SK-N-SH (cell line): Measurements from ENCODE around the gene SVIL. TPM values are rescaled to one million over a fixed set of nuclear protein-coding genes. Genes with fewer than 3 reads are reported as not detected.

Source experiments
- CTCF ChIA-PET: fragments of 300-600, 350-600 bp; formaldehyde crosslinking; extraction: SDS; loops from one replicate; lab custom pipeline; 2021; lab: Yijun Ruan, JAX
- POLR2A ChIA-PET: fragments of 350-600 bp; sonication (Branson Sonifier 250); formaldehyde crosslinking; extraction: SDS; loops from one replicate; lab custom pipeline; 2020; ENCODE audit warnings: antibody characterized with exemption, inconsistent platforms; lab: Yijun Ruan, JAX
- DNase-seq: peaks from one replicate; pipeline ENCODE4 v3.0.0; 2012
- H2AFZ ChIP-seq: fragments of 200-600 bp; sonication (generic); 2 replicates; pipeline ENCODE4 v1.8.1; 2016; ENCODE audit warnings: antibody characterized with exemption, mild to moderate bottlenecking, low read depth
- H3F3A ChIP-seq: fragments of 200-600 bp; sonication (generic); replicated peaks from 2 replicates; pipeline ENCODE3; 2016; ENCODE audit warnings: antibody characterized with exemption, mild to moderate bottlenecking; ENCODE audit not compliant: insufficient read depth
- H3K27ac ChIP-seq, 2 experiments: fragments of 200-500 bp in 1 of 2; fragments of 200-600 bp in 1 of 2; sonication (Bioruptor generic) in 1 of 2; sonication (generic), shearing (Covaris generic) in 1 of 2; 2 replicates each; pipeline versions ENCODE4 v1.5.1 to v1.6.1; 2014 to 2016; ENCODE audit warnings: low read depth in 2 of 2, inconsistent platforms in 1 of 2, low read length in 1 of 2, mild to moderate bottlenecking in 1 of 2, mixed read lengths in 1 of 2
- H3K27me3 ChIP-seq: fragments of 200-600 bp; sonication (generic), shearing (Covaris generic); 2 replicates; pipeline ENCODE4 v1.6.1; 2016; ENCODE audit warnings: mixed run types; ENCODE audit not compliant: insufficient read depth
- H3K36me3 ChIP-seq, 2 experiments: fragments of 200-500 bp in 1 of 2; fragments of 200-600 bp in 1 of 2; sonication (Bioruptor generic) in 1 of 2; sonication (generic) in 1 of 2; replicated peaks in 1 of 2; 2 replicates each; pipeline versions ENCODE3 to v1.5.1; 2014 to 2016; ENCODE audit warnings: low read length in 1 of 2, mild to moderate bottlenecking in 1 of 2; ENCODE audit not compliant: insufficient read depth in 2 of 2, control insufficient read depth in 1 of 2
- H3K4me1 ChIP-seq, 2 experiments: fragments of 200-500 bp in 1 of 2; fragments of 200-600 bp in 1 of 2; sonication (Bioruptor generic) in 1 of 2; sonication (generic), shearing (Covaris generic) in 1 of 2; 2 replicates each; pipeline versions ENCODE4 v1.5.1 to v1.6.1; 2014 to 2016; ENCODE audit warnings: low read depth in 1 of 2, low read length in 1 of 2, mixed run types in 1 of 2; ENCODE audit not compliant: insufficient read depth in 2 of 2, control insufficient read depth in 1 of 2
- H3K4me2 ChIP-seq: fragments of 200-600 bp; sonication (generic), shearing (Covaris generic); 2 replicates; pipeline ENCODE4 v1.6.1; 2017; ENCODE audit warnings: mixed run types
- H3K4me3 ChIP-seq, 2 experiments: fragments of 200-500 bp in 1 of 2; fragments of 200-600 bp in 1 of 2; sonication (Bioruptor generic) in 1 of 2; sonication (generic), shearing (Covaris generic) in 1 of 2; 2 replicates each; pipeline versions ENCODE4 v1.5.1 to v1.8.1; 2014 to 2016; ENCODE audit warnings: low read depth in 2 of 2, inconsistent platforms in 1 of 2, low read length in 1 of 2, mild to moderate bottlenecking in 1 of 2, mixed read lengths in 1 of 2, moderate library complexity in 1 of 2
- H3K79me2 ChIP-seq: fragments of 200-600 bp; sonication (generic); 2 replicates; pipeline ENCODE4 v1.8.1; 2017; ENCODE audit warnings: mild to moderate bottlenecking; ENCODE audit not compliant: insufficient read depth
- H3K9ac ChIP-seq: fragments of 200-600 bp; sonication (generic); 2 replicates; pipeline ENCODE4 v1.6.1; 2017; ENCODE audit warnings: mixed run types
- H3K9me2 ChIP-seq: fragments of 200-600 bp; sonication (generic); 2 replicates; pipeline ENCODE4 v1.6.1; 2017; ENCODE audit warnings: mixed run types
- H3K9me3 ChIP-seq: fragments of 200-600 bp; sonication (generic); 2 replicates; pipeline ENCODE4 v1.6.1; 2017; ENCODE audit warnings: mixed run types, mild to moderate bottlenecking, moderate library complexity
- H4K20me1 ChIP-seq: fragments of 200-600 bp; sonication (generic); 2 replicates; pipeline ENCODE4 v1.6.1; 2017; ENCODE audit warnings: mild to moderate bottlenecking, mixed run types; ENCODE audit not compliant: insufficient read depth
- ELF1 ChIP-seq: IDR thresholded peaks from 2 replicates; pipeline ENCODE4 v1.4.0; 2012
- EP300 ChIP-seq, 2 experiments: IDR thresholded peaks; 2 replicates each; pipeline versions ENCODE4 v1.4.0 to v1.6.1; 2012; ENCODE audit warnings: borderline replicate concordance in 1 of 2, low read depth in 1 of 2, low read length in 1 of 2
- EZH2phosphoT487 ChIP-seq: fragments of 200-600 bp; sonication (generic); IDR thresholded peaks from 2 replicates; pipeline ENCODE4 v1.6.1; 2017; ENCODE audit warnings: low read depth, mixed run types, mild to moderate bottlenecking, antibody characterized with exemption, moderate library complexity, borderline replicate concordance
- GATA2 ChIP-seq: sonication (generic); formaldehyde crosslinking; IDR thresholded peaks from 2 replicates; pipeline ENCODE4 v1.5.0; 2020; ENCODE audit warnings: mild to moderate bottlenecking, missing genetic modification reagents
- JUND ChIP-seq: IDR thresholded peaks from 2 replicates; pipeline ENCODE4 v1.4.0; 2012
- MXI1 ChIP-seq: IDR thresholded peaks from 2 replicates; pipeline ENCODE4 v1.6.1; 2012; ENCODE audit warnings: mild to moderate bottlenecking, low read depth, low read length, improper control_type of control experiment
- NFIC ChIP-seq: IDR thresholded peaks from 2 replicates; pipeline ENCODE4 v1.4.0; 2012; ENCODE audit warnings: borderline replicate concordance
- NRF1 ChIP-seq: IDR thresholded peaks from 2 replicates; pipeline ENCODE4 v1.6.1; 2012; ENCODE audit warnings: low read depth, mild to moderate bottlenecking, low read length
- RAD21 ChIP-seq: IDR thresholded peaks from 2 replicates; pipeline ENCODE4 v1.6.1; 2012; ENCODE audit warnings: mild to moderate bottlenecking, low read length
- RCOR1 ChIP-seq: fragments of 150-350 bp; IDR thresholded peaks from 2 replicates; pipeline ENCODE4 v1.6.1; 2017; ENCODE audit warnings: antibody characterized with exemption, low read length
- RXRA ChIP-seq: IDR thresholded peaks from 2 replicates; pipeline ENCODE4 v1.4.0; 2012; ENCODE audit warnings: low read depth, mild to moderate bottlenecking, borderline replicate concordance
- TAF1 ChIP-seq: IDR thresholded peaks from 2 replicates; pipeline ENCODE4 v1.6.1; 2012; ENCODE audit warnings: low read depth, mild to moderate bottlenecking, low read length, moderate library complexity, borderline replicate concordance
- WGBS: methylation state at CpG from one replicate; pipeline ENCODE4 v1.1.6; 2017; ENCODE audit warnings: low lambda C conversion rate; 5-methylcytosine and 5-hydroxymethylcytosine counted together
- polyA plus RNA-seq, 3 experiments: library from polyadenylated mRNA; depleted of rRNA; stranded (reverse); fragments of >200 nt; gene quantifications; 2 replicates each; pipeline ENCODE4 v1.2.3, GENCODE V29; 2012
- TF ChIP-seq, protein P1 (sequence below): fragments of 150-350 bp; IDR thresholded peaks from 2 replicates; pipeline ENCODE4 v1.6.1; 2017; ENCODE audit warnings: antibody characterized with exemption, low read length, low read depth, borderline replicate concordance
- TF ChIP-seq, protein P2 (sequence below): fragments of 200-600 bp; sonication (generic); IDR thresholded peaks from 2 replicates; pipeline ENCODE4 v1.6.1; 2017; ENCODE audit warnings: antibody characterized with exemption, mild to moderate bottlenecking, moderate library complexity
- TF ChIP-seq, protein P3 (sequence below): IDR thresholded peaks from 2 replicates; pipeline ENCODE4 v1.4.0; 2012; ENCODE audit warnings: low read depth, borderline replicate concordance
- TF ChIP-seq, protein P4 (sequence below): fragments of 150-350 bp; IDR thresholded peaks from 2 replicates; pipeline ENCODE4 v1.6.1; 2016; ENCODE audit warnings: mild to moderate bottlenecking, low read depth, low read length
- TF ChIP-seq, protein P5 (sequence below): IDR thresholded peaks from 2 replicates; pipeline ENCODE4 v1.4.0; 2012; ENCODE audit warnings: low read depth
- TF ChIP-seq, protein P6 (sequence below): IDR thresholded peaks from 2 replicates; pipeline ENCODE4; 2012

SVIL gene
- polyA plus RNA-seq, 1 of the 3 experiments (the other 2 are of a cell fraction), result 48.7 TPM

DNA sequence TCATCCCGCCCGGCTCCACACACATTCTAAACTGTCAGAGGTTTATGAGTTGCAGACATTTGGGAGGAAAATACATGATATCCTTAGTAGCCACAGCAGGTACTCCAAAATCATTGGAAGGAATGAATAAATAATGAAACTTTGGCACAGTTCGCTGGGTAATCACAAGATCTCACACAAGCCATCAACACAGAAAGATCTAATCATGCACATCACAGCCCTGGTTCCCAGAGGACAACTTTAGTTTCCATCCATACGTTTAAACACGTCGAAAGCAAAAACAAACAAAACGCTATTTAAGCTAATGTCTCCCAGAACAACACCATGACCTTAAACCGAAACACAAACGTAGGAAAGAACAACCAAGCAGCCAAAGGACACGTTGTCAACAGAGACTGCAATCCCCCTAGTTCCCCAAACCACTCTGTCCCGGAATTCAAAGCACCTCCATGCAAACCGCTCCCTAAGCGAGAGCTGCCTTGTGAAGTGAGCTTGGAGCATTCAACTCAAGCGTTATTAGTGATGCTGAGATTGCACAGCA, 12.3 kb downstream of the SVIL start:
- Histone ChIP-seq H3K4me1 (peaks cover 17 to 34% of the 10 kb centered on the region in 2 experiments), H3K4me3 (no peak overlapping the region), H3K27ac (no peak overlapping the region), H3K9ac (no peak overlapping the region), H3K4me2 (no peak overlapping the region), H3F3A (no peaks in the 10 kb centered on the region), H3K36me3 (peaks cover 0 to 10% of the 10 kb centered on the region in 2 experiments), H3K9me3 (no peaks in the 10 kb centered on the region), H3K27me3 (no peaks in the 10 kb centered on the region), H4K20me1 (peaks cover 60% of the 10 kb centered on the region), H3K79me2 (peaks cover 81% of the 10 kb centered on the region), H3K9me2 (no peaks in the 10 kb centered on the region), H2AFZ (no peak overlapping the region)
- WGBS, result 88% methylated on average over 14 of the region's 14 CpGs
- TF ChIP-seq, protein P1, sequence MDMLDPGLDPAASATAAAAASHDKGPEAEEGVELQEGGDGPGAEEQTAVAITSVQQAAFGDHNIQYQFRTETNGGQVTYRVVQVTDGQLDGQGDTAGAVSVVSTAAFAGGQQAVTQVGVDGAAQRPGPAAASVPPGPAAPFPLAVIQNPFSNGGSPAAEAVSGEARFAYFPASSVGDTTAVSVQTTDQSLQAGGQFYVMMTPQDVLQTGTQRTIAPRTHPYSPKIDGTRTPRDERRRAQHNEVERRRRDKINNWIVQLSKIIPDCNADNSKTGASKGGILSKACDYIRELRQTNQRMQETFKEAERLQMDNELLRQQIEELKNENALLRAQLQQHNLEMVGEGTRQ, result no peak
- TF ChIP-seq, protein P2, sequence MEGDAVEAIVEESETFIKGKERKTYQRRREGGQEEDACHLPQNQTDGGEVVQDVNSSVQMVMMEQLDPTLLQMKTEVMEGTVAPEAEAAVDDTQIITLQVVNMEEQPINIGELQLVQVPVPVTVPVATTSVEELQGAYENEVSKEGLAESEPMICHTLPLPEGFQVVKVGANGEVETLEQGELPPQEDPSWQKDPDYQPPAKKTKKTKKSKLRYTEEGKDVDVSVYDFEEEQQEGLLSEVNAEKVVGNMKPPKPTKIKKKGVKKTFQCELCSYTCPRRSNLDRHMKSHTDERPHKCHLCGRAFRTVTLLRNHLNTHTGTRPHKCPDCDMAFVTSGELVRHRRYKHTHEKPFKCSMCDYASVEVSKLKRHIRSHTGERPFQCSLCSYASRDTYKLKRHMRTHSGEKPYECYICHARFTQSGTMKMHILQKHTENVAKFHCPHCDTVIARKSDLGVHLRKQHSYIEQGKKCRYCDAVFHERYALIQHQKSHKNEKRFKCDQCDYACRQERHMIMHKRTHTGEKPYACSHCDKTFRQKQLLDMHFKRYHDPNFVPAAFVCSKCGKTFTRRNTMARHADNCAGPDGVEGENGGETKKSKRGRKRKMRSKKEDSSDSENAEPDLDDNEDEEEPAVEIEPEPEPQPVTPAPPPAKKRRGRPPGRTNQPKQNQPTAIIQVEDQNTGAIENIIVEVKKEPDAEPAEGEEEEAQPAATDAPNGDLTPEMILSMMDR, result no peak
- TF ChIP-seq, protein P3, sequence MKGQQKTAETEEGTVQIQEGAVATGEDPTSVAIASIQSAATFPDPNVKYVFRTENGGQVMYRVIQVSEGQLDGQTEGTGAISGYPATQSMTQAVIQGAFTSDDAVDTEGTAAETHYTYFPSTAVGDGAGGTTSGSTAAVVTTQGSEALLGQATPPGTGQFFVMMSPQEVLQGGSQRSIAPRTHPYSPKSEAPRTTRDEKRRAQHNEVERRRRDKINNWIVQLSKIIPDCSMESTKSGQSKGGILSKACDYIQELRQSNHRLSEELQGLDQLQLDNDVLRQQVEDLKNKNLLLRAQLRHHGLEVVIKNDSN, result no peak
- TF ChIP-seq GATA2 (CRISPR knock-in tag) (no peak), NFIC (no peak), MXI1 (no peak), NRF1 (no peak), RAD21 (no peak), ELF1 (no peak), EZH2phosphoT487 (no peak), JUND (no peak)
- ChIA-PET CTCF (interaction anchor here (0.6 kb wide), 1 partner anchor 11 kb away, joined by 3 read pairs; no protein-coding TSS in a partner anchor), POLR2A (no interaction called here)
- DNase-seq, result no peak

DNA sequence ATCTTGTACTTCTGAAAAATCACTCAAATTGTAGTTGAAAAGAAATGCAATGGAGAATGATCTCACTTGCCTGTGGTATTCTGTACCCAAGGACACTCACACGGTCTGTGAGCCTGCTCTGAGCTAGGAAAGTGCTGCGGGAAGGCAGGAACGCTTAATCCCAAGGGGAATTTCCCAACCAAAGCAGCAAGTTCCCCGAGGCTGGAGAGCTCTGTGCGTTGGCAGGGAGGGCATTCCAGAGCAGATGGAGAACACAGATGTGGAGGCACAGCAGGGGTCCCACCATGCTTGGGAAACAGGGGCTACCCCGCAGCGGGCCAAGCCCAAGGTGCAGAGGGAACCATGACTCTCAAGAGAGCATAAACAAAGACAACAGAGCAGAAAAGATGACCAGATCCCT, 13.6 kb downstream of the SVIL start:
- H3K27me3 ChIP-seq, result no peaks in the 10 kb centered on the region
- ChIA-PET CTCF (no interaction called here), POLR2A (no interaction called here)
- no peak for DNase-seq
- H3K9me2 ChIP-seq, result no peaks in the 10 kb centered on the region
- no peak overlapping the region for H3K4me3 ChIP-seq
- no peak overlapping the region for H3K4me2 ChIP-seq
- H3K27ac ChIP-seq, result no peak overlapping the region
- WGBS, result 71% methylated on average over 5 of the region's 7 CpGs
- H3K36me3 ChIP-seq, result peaks cover 0 to 9% of the 10 kb centered on the region in 2 experiments
- H3K9ac ChIP-seq, result no peak overlapping the region
- H3K79me2 ChIP-seq, result peaks cover 82% of the 10 kb centered on the region
- no peaks in the 10 kb centered on the region for H3K9me3 ChIP-seq
- no peak overlapping the region for H2AFZ ChIP-seq
- peaks cover 17 to 31% of the 10 kb centered on the region in 2 experiments for H3K4me1 ChIP-seq
- H3F3A ChIP-seq, result no peaks in the 10 kb centered on the region
- peaks cover 73% of the 10 kb centered on the region for H4K20me1 ChIP-seq
- TF ChIP-seq RCOR1 (no peak), EP300 (IDR thresholded peaks at IDR 0.05; ENCODE audit: borderline replicate concordance in 1 of 2, low read depth in 1 of 2, low read length in 1 of 2) (no peak), RXRA (no peak), TAF1 (no peak)
- TF ChIP-seq, protein P1, result no peak
- TF ChIP-seq, protein P4, sequence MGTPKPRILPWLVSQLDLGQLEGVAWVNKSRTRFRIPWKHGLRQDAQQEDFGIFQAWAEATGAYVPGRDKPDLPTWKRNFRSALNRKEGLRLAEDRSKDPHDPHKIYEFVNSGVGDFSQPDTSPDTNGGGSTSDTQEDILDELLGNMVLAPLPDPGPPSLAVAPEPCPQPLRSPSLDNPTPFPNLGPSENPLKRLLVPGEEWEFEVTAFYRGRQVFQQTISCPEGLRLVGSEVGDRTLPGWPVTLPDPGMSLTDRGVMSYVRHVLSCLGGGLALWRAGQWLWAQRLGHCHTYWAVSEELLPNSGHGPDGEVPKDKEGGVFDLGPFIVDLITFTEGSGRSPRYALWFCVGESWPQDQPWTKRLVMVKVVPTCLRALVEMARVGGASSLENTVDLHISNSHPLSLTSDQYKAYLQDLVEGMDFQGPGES, result no peak
- TF ChIP-seq, protein P3, result no peak
- TF ChIP-seq, protein P5, sequence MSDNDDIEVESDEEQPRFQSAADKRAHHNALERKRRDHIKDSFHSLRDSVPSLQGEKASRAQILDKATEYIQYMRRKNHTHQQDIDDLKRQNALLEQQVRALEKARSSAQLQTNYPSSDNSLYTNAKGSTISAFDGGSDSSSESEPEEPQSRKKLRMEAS, result no peak
- TF ChIP-seq, protein P6, sequence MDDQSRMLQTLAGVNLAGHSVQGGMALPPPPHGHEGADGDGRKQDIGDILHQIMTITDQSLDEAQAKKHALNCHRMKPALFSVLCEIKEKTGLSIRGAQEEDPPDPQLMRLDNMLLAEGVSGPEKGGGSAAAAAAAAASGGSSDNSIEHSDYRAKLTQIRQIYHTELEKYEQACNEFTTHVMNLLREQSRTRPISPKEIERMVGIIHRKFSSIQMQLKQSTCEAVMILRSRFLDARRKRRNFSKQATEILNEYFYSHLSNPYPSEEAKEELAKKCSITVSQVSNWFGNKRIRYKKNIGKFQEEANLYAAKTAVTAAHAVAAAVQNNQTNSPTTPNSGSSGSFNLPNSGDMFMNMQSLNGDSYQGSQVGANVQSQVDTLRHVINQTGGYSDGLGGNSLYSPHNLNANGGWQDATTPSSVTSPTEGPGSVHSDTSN, result no peak
